Endometrium (tissue), 2 donors: Measurements from ENCODE around the gene NDST3.

Experiments used
- FAIRE-seq: peaks from 2 replicates; lab custom pipeline; 2012; peaks lifted over from hg19 to GRCh38; lab: Jason Lieb, UNC
- donor health status: control.
- donor health status: control.

The NDST3 gene

DNA sequence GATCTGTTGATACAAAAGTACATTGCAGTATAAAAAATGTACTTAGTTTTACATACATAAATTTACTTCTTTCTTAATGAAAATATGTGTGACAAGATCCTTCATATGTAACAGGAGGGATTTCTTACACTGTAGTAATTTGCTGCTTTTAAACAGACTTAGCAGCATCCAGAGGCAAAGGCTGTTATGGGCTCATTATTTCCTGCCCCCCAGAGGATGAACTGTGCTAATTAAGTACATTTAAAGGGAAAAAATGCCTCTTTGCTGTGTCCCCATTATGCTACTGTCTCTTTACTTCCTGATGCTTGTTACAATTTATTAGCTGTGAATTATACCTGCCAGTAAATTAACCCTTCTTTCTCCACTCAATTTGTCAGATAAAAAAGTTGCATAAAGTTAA lies 47.1 kb downstream of the NDST3 start:
- FAIRE-seq = no peak

GRCh38 chr4:118082182-118082581 lies 47.9 kb downstream of the NDST3 start:
- no peak for FAIRE-seq

DNA sequence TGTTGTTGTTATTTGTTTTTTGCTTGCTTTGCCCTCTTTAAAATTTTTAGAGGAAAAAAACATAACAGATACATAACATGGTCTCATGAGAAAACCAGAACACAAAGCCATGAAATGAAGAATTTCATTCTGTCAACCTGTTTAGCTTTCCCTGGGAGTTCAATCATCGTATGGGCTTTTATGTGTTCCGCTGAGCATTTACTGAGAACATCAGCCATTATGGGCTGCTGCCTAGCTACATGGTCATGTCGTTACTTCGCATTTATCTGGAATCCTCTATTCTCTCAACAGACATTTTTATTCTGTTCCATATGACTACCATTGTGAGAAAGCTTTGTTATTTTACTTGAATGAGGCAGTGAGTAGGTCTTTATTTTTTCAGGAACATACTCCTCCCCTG lies 51.4 kb downstream of the NDST3 start:
- no peak for FAIRE-seq

DNA sequence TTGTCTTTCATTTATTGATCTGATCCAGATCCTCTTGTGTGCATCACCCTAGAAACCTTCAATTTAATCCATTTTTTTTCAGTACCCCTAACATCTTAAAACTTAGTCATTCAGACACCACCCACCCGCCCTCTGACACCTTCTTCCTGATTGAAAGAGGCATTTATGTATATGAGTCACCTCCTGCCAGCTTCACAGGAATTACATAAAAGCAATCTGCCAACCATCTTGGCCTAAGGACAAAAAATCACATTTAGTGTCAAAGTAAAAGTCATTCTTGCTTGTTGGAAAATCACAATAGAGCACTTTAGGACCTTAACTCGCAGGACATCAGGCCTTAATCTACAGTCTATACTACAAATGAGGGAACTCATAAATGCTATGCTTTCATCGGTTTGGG lies 52.1 kb downstream of the NDST3 start:
- FAIRE-seq = no peak

DNA sequence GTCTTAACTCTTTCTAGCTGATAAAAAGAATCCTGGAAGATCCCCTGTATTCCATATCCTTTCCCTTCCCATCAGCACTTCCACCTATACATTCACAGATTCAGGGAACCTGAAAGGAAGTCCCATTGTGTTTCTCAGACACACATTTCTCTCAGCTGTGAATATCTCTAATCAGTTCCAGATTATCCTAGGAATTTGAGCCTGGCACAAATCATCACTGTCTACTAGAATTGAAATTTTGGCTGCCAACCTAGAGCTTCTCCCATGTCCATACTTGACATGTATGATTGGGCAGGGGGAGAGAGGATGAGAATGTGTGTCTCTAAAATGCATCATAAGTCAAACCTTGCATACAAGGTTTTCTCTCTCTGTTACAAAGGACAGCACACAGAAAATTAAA lies 53.1 kb downstream of the NDST3 start:
- FAIRE-seq = no peak

GRCh38 chr4:118099106-118099505 lies 64.8 kb downstream of the NDST3 start:
- no peak for FAIRE-seq

DNA sequence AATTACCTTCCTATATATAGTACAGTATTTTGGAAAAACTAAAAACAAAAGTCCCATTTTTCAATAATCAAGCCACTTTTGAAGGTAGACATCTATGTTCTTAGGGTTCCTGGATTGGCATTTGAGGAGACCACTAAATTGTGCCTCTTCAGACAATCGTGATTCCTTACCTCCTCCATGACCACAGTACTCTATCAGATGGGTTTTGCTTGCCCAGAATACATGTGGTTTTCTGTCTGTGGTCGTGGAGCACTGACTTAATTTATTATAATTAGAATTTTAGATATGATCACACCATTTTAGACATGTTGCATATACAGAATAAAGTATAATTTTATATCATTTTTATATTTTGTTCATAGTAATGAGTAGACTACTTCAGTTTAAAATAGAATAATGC lies 67.9 kb downstream of the NDST3 start:
- no peak for FAIRE-seq

DNA sequence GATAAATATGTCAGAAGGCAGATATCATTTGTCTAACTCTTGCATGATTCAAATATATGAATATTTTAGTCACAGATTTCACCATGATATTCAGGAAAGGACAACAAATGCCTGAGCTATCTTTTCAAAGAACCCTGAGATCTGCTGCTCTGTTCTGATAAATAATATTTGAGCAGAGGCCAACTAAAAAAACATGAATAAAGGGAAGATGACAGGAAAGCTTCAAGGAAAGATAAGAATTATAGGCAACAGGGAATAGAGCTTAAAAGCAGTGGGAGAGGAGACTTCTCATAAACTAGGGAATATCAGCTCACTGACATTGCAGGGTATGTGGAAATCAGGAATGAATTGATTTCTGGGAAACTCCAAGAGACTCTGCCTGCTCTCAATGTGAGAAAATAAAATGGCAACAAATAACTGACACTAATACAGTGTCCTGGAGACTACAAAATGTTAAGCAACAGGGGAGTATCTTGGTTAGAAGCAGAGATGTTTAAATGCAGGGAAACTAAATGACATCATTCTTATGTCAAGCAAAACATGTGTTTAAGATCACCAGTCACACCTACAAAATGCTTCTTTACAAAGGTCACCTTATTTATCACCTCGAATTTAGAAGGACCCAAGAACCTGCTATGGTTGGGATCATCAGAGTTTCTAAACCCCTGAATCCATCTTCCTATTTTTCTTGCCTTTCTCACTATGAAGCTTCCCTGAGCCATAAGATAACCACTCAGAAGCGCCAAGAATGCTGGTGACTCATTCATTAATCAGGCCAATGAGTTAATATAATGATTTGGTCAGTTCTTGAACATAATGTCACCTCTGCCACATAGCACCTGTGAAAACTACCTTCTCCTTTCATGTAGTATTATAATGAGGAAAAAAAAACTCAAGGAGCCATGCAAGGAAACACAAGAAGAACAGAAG lies 78.1 kb downstream of the NDST3 start:
- FAIRE-seq = no peak

- no peak for FAIRE-seq
These were observed 78.9 kb downstream of the NDST3 start for GRCh38 chr4:118113220-118113619.

- no peak for FAIRE-seq
These were observed 80.4 kb downstream of the NDST3 start for GRCh38 chr4:118114720-118115119.

GRCh38 chr4:118120120-118120760 lies 86.0 kb downstream of the NDST3 start:
- FAIRE-seq = no peak

DNA sequence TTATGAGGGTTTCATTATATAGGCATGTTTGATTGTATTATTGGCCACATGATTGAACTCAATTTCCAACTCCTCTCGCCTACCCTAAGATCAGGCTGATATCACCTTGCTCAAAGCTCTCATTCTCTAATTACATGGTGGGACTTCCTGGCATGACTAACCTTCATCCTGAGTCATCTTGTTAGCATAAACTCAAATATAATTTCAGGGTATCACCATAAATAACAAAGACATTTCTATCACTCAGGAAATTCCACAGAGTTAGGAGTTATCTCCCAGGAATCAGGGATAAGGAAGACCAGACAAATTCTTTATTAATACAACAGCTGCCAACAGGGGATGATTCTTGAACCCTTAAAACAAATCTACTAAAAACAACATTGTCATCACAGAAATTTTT lies 90.7 kb downstream of the NDST3 start:
- no peak for FAIRE-seq

- FAIRE-seq = no peak
These were observed 105.0 kb downstream of the NDST3 start for GRCh38 chr4:118139241-118139640.

DNA sequence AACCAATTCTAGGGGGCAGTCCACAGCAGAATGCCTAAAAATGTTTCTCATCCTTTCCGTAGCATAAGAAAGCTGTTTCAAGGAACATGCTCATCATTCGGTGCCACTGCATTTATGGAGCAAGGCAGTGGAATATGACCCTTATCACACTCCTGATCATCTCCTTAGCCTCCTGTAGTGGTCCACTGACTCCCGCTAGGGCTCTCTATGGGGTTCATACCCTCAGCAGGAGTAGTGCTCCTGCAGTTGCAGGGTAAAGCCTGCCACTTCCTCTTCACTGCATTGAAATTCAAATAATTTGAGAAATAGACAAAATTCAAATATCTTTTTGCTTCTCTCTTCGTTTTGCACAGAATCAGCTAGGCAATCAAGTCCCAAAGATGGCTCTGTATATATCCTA lies 107.0 kb downstream of the NDST3 start:
- FAIRE-seq = no peak

GRCh38 chr4:118154649-118155048 lies 120.4 kb downstream of the NDST3 start:
- FAIRE-seq = no peak

GRCh38 chr4:118155516-118155915 lies 121.2 kb downstream of the NDST3 start:
- FAIRE-seq = no peak

- no peak for FAIRE-seq
These were observed 124.6 kb downstream of the NDST3 start for GRCh38 chr4:118158763-118159375.

- FAIRE-seq = no peak
These were observed 133.0 kb downstream of the NDST3 start for GRCh38 chr4:118167306-118167705.

GRCh38 chr4:118171381-118171780 lies 137.1 kb downstream of the NDST3 start:
- no peak for FAIRE-seq

DNA sequence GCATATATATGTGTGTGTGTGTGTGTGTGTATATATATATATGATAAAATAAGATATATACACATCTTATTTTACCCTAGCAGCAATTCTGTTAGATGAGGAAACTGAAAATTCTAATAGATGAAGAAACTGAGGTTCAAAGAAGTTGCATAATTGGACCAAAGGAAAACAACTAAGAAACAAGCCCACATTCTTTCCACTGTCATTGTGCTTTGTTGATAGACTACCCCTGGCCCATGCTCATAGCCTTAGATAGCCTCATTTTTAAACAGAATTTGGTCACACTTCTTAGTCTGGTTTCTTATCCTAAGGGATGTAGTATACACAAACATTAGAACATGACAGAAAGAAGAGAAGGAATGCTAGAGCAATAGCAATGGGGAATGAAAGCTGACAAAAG lies 138.8 kb downstream of the NDST3 start:
- FAIRE-seq = no peak

GRCh38 chr4:118173956-118174725 lies 139.9 kb downstream of the NDST3 start:
- FAIRE-seq = no peak

DNA sequence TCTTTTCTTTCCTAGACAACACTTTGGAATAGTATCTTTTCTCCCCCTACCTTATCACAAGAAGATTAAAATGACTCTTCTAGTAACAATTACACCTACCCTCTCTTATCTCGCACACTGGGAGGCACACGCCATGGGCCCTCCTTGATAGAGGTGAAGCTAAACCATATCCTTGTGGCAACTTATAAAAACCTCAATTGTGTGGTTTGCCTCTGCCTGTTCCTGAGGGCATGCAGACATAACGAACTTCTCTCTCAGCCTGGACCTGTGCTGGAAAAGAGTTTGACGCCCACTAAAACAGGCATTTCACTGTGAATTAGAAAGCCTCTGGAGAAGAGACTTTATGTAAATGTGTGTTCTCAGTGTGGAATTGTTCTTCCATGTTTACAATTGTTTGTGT lies 141.2 kb downstream of the NDST3 start:
- no peak for FAIRE-seq
